H9 (cell line): ENCODE results near the gene PPFIA2. TPM values are rescaled to one million over a fixed set of nuclear protein-coding genes. Genes with fewer than 3 reads are reported as not detected.

Source experiments
- DNase-seq: peaks from one replicate; pipeline ENCODE4 v3.0.0-alpha.2; 2017
- H2AFZ ChIP-seq: one replicate; pipeline ENCODE4 v1.6.1; 2013; ENCODE audit warnings: mild to moderate bottlenecking, low read length, control low read depth, moderate library complexity
- H2AK5ac ChIP-seq: 2 replicates; pipeline ENCODE4 v1.6.1; 2013; ENCODE audit warnings: low read length, control low read depth, mixed read lengths; ENCODE audit not compliant: insufficient read length
- H2BK120ac ChIP-seq: one replicate; pipeline ENCODE4 v1.6.1; 2013; ENCODE audit warnings: low read depth, mild to moderate bottlenecking, low read length, control low read depth, inconsistent platforms; ENCODE audit not compliant: poor library complexity, severe bottlenecking
- H2BK12ac ChIP-seq: 2 replicates; pipeline ENCODE4 v1.6.1; 2013; ENCODE audit warnings: low read length, control low read depth, mixed read lengths, low read depth; ENCODE audit not compliant: insufficient read length
- H2BK15ac ChIP-seq: 2 replicates; pipeline ENCODE4 v1.6.1; 2013; ENCODE audit warnings: low read depth, low read length, control low read depth
- H2BK20ac ChIP-seq: one replicate; pipeline ENCODE4 v1.6.1; 2013; ENCODE audit warnings: low read depth, mild to moderate bottlenecking, low read length, control low read depth, inconsistent platforms; ENCODE audit not compliant: poor library complexity, severe bottlenecking
- H2BK5ac ChIP-seq: 2 replicates; pipeline ENCODE4 v1.6.1; 2013; ENCODE audit warnings: low read length, control low read depth, mixed read lengths; ENCODE audit not compliant: insufficient read length
- H3K14ac ChIP-seq: 2 replicates; pipeline ENCODE4 v1.6.1; 2013; ENCODE audit warnings: low read length, control low read depth; ENCODE audit not compliant: insufficient read depth
- H3K18ac ChIP-seq: 2 replicates; pipeline ENCODE4 v1.6.1; 2013; ENCODE audit warnings: low read depth, mild to moderate bottlenecking, mixed read lengths, low read length, control low read depth; ENCODE audit not compliant: insufficient read length
- H3K23ac ChIP-seq: 2 replicates; pipeline ENCODE4 v1.6.1; 2013; ENCODE audit warnings: low read length, control low read depth, mixed read lengths, low read depth; ENCODE audit not compliant: insufficient read length
- H3K23me2 ChIP-seq: 2 replicates; pipeline ENCODE4 v1.6.1; 2013; ENCODE audit warnings: low read depth, mild to moderate bottlenecking, mixed read lengths, low read length, control low read depth; ENCODE audit not compliant: insufficient read length, poor library complexity, severe bottlenecking
- H3K27ac ChIP-seq: 2 replicates; pipeline ENCODE4 v1.5.1; 2013; ENCODE audit warnings: low read length, control low read depth, mixed read lengths, low read depth; ENCODE audit not compliant: insufficient read length
- H3K27me3 ChIP-seq: 2 replicates; pipeline ENCODE4 v1.6.1; 2013; ENCODE audit warnings: low read length, control low read depth, inconsistent platforms; ENCODE audit not compliant: insufficient read depth
- H3K4ac ChIP-seq: 2 replicates; pipeline ENCODE4 v1.6.1; 2013; ENCODE audit warnings: low read depth, mild to moderate bottlenecking, control low read depth, inconsistent platforms, low read length, moderate library complexity
- H3K4me1 ChIP-seq: 2 replicates; pipeline ENCODE4 v1.6.1; 2013; ENCODE audit warnings: low read length, control low read depth, inconsistent platforms; ENCODE audit not compliant: insufficient read depth
- H3K4me2 ChIP-seq: 2 replicates; pipeline ENCODE4 v1.6.1; 2013; ENCODE audit warnings: low read length, control low read depth, mixed read lengths; ENCODE audit not compliant: insufficient read length, insufficient read depth
- H3K56ac ChIP-seq: 2 replicates; pipeline ENCODE4 v1.6.1; 2013; ENCODE audit warnings: low read depth, mild to moderate bottlenecking, mixed read lengths, low read length, control low read depth; ENCODE audit not compliant: insufficient read length
- H3K79me1 ChIP-seq: 2 replicates; pipeline ENCODE4 v1.6.1; 2013; ENCODE audit warnings: low read depth, mild to moderate bottlenecking, moderate library complexity, low read length, control low read depth, inconsistent platforms; ENCODE audit not compliant: insufficient read depth, poor library complexity, severe bottlenecking
- H3K79me2 ChIP-seq: 2 replicates; pipeline ENCODE4 v1.6.1; 2013; ENCODE audit warnings: low read length, control low read depth, inconsistent platforms; ENCODE audit not compliant: insufficient read depth
- H3K9ac ChIP-seq: 2 replicates; pipeline ENCODE4 v1.6.1; 2013; ENCODE audit warnings: low read length, control low read depth, mixed read lengths; ENCODE audit not compliant: insufficient read length; ENCODE audit errors: extremely low read depth
- H3K9me3 ChIP-seq: one replicate; pipeline ENCODE4 v1.6.1; 2013; ENCODE audit warnings: low read depth, low read length, inconsistent platforms; ENCODE audit not compliant: control insufficient read depth
- H3T11ph ChIP-seq: one replicate; pipeline ENCODE4 v1.6.1; 2013; ENCODE audit warnings: mild to moderate bottlenecking, low read length, control low read depth, inconsistent platforms
- H4K20me1 ChIP-seq: one replicate; pipeline ENCODE4 v1.6.1; 2013; ENCODE audit not compliant: control insufficient read depth, insufficient read length, insufficient read depth
- H4K5ac ChIP-seq: 2 replicates; pipeline ENCODE4 v1.6.1; 2013; ENCODE audit warnings: low read depth, mild to moderate bottlenecking, mixed read lengths, low read length, control low read depth; ENCODE audit not compliant: insufficient read length
- H4K8ac ChIP-seq: replicated peaks from 2 replicates; pipeline ENCODE4 v1.6.1; 2013; ENCODE audit warnings: low read length, control low read depth, mixed read lengths, low read depth; ENCODE audit not compliant: insufficient read length
- H4K91ac ChIP-seq: 2 replicates; pipeline ENCODE4 v1.6.1; 2013; ENCODE audit warnings: low read depth, mild to moderate bottlenecking, moderate library complexity, mixed read lengths, low read length, control low read depth; ENCODE audit not compliant: insufficient read length
- H3K27ac Mint-ChIP-seq, 3 experiments: 2 replicates in 2 of 3; 3 replicates in 1 of 3; pipeline ENCODE4 v1.8.0; 2020 to 2021; ENCODE audit warnings: mixed read lengths in 3 of 3, mild to moderate bottlenecking in 1 of 3, moderate library complexity in 1 of 3
- H3K27me3 Mint-ChIP-seq: 2 replicates; pipeline ENCODE4 v1.8.0; 2021; ENCODE audit warnings: low read depth, mild to moderate bottlenecking, moderate library complexity, mixed read lengths
- H3K36me3 Mint-ChIP-seq, 3 experiments: 2 replicates in 2 of 3; 3 replicates in 1 of 3; pipeline ENCODE4 v1.8.0; 2020 to 2021; ENCODE audit warnings: low read depth in 3 of 3, mixed read lengths in 3 of 3; ENCODE audit not compliant: insufficient read depth in 1 of 3
- H3K4me1 Mint-ChIP-seq, 2 experiments: 2 replicates each; pipeline ENCODE4 v1.8.0; 2020; ENCODE audit warnings: mixed read lengths in 2 of 2
- H3K4me3 Mint-ChIP-seq, 2 experiments: 2 replicates in 1 of 2; 3 replicates in 1 of 2; pipeline ENCODE4 v1.8.0; 2020 to 2021; ENCODE audit warnings: mild to moderate bottlenecking in 2 of 2, mixed read lengths in 2 of 2, moderate library complexity in 1 of 2
- H3K9me3 Mint-ChIP-seq, 2 experiments: 2 replicates in 1 of 2; 3 replicates in 1 of 2; pipeline ENCODE4 v1.8.0; 2020; ENCODE audit warnings: mild to moderate bottlenecking in 2 of 2, mixed read lengths in 2 of 2, moderate library complexity in 1 of 2
- WGBS: extraction: QIAGEN DNeasy Blood & Tissue Kit; methylation state at CpG from one replicate; pipeline ENCODE4 v1.1.7; 2013; ENCODE audit warnings: missing lambda C conversion rate, low lambda C conversion rate, mixed read lengths; ENCODE audit not compliant: insufficient read length; ENCODE audit errors: extremely low coverage; 5-methylcytosine and 5-hydroxymethylcytosine counted together
- total RNA-seq: library from RNA; stranded (reverse); gene quantifications from 2 replicates; pipeline ENCODE4 v1.2.1, GENCODE V29; 2021
- TF ChIP-seq, protein P1 (sequence below): fragments of 200-600 bp; sonication (generic); conservative IDR thresholded peaks from 3 replicates; pipeline ENCODE4 v1.8.0; 2021; ENCODE audit warnings: antibody characterized with exemption, mild to moderate bottlenecking

The PPFIA2 gene
- total RNA-seq, 1 experiment from 2014 or later = 1.3 TPM

GRCh38 chr12:81263072-81263471 is 496.1 kb downstream of the PPFIA2 start:
- Histone ChIP-seq H4K5ac (no peak overlapping the region), H3K56ac (no peak overlapping the region), H4K8ac (no peak overlapping the region), H2AFZ (no peak overlapping the region), H3K18ac (no peak overlapping the region), H3K23ac (no peak overlapping the region), H2BK20ac (no peak overlapping the region), H4K91ac (no peak overlapping the region), H3K23me2 (no peaks in the 10 kb centered on the region), H3K9ac (no peak overlapping the region), H3T11ph (no peak overlapping the region), H3K9me3 (no peaks in the 10 kb centered on the region), H3K4ac (no peak overlapping the region), H3K27ac (no peak overlapping the region), H3K4me2 (no peak overlapping the region), H3K4me1 (no peaks in the 10 kb centered on the region), H4K20me1 (no peaks in the 10 kb centered on the region), H2AK5ac (no peak overlapping the region), H2BK120ac (no peak overlapping the region), H3K27me3 (no peaks in the 10 kb centered on the region), H2BK15ac (no peak overlapping the region), H2BK5ac (no peak overlapping the region), H3K14ac (no peak overlapping the region), H2BK12ac (no peak overlapping the region), H3K79me1 (no peaks in the 10 kb centered on the region), H3K79me2 (no peaks in the 10 kb centered on the region)
- no peak overlapping the region for H3K27ac Mint-ChIP-seq
- peaks cover 11 to 13% of the 10 kb centered on the region in 2 experiments; a peak in 3 of 4 replicates for H3K4me1 Mint-ChIP-seq
- no peak for DNase-seq
- no peak overlapping the region for H3K4me3 Mint-ChIP-seq
- no peaks in the 10 kb centered on the region for H3K9me3 Mint-ChIP-seq
- no peaks in the 10 kb centered on the region for H3K36me3 Mint-ChIP-seq
- no CpG with 5 or more reads among the region's 2 CpGs for WGBS
- no peaks in the 10 kb centered on the region for H3K27me3 Mint-ChIP-seq
- TF ChIP-seq, protein P1, sequence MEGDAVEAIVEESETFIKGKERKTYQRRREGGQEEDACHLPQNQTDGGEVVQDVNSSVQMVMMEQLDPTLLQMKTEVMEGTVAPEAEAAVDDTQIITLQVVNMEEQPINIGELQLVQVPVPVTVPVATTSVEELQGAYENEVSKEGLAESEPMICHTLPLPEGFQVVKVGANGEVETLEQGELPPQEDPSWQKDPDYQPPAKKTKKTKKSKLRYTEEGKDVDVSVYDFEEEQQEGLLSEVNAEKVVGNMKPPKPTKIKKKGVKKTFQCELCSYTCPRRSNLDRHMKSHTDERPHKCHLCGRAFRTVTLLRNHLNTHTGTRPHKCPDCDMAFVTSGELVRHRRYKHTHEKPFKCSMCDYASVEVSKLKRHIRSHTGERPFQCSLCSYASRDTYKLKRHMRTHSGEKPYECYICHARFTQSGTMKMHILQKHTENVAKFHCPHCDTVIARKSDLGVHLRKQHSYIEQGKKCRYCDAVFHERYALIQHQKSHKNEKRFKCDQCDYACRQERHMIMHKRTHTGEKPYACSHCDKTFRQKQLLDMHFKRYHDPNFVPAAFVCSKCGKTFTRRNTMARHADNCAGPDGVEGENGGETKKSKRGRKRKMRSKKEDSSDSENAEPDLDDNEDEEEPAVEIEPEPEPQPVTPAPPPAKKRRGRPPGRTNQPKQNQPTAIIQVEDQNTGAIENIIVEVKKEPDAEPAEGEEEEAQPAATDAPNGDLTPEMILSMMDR = no peak
